ENCODE measurements around the gene HLA-DOB. TPM values are rescaled to one million over a fixed set of nuclear protein-coding genes. Genes with fewer than 3 reads are reported as not detected.

Gene HLA-DOB
- total RNA-seq, 1 donor from 2014 or later = not detected

GRCh38 chr6:32843979-32844838, 27.4 kb upstream of the HLA-DOB start, which contains the start of gene PSMB8:
Gene PSMB8, minus strand, starts transcription at chr6:32844047. Its CDS starts 51 bp downstream, at chr6:32843996.
- DNase-seq (ENCODE audit: low spot score in 2 of 2) = peak; percentile 72 to 93
- FAIRE-seq = no peak

DNA sequence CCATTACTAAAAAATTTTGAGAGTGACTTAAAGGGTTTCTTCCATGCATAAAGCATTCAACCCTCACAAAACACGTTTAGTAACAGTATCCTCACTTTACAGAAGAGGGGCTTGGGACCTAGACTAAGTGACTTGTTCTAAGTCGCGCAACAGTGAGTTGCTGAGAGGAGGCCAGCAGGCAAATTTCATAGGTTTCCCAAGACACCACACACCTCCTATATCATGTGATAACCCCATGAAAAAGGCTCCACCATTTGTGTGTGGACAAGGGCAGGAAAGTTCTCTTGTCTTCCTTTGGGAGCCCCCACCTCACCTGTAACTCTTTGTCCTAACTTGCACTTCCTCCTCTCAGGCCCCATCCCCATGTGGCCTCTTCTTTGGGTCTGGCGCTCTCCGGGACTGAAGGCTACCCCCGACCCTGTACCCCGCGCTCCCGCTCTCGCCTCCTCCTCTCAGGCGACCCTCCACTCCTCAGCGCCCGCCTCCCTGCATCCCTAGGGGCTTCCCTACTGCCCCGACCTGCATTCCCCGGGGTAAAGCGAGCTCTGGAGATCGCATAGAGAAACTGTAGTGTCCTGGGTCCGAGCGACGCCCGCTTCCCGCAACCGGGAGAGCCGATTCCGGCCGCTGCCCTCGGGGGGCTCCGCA, 26.7 kb upstream of the HLA-DOB start:
- DNase-seq (ENCODE audit: low spot score in 2 of 2) (no peak), FAIRE-seq (no peak)

DNA sequence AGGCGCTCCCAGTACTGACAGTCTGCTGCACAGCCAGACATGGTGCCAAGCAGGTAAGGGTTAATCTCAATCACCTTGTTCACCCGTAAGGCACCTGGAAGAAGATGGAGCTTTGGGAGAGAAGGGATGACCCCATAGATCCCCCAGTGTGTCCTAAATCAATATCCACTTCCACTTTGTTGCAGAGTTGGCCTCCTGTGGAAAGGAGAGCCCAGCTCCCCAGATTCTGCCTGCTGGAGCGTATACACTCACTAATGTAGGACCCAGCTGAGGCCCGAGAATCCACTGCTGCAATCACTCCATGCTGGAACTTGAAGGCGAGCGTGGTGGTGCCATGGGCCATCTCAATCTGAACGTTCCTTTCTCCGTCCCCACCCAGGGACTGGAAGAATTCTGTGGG, 25.9 kb upstream of the HLA-DOB start:
- FAIRE-seq = no peak

DNA sequence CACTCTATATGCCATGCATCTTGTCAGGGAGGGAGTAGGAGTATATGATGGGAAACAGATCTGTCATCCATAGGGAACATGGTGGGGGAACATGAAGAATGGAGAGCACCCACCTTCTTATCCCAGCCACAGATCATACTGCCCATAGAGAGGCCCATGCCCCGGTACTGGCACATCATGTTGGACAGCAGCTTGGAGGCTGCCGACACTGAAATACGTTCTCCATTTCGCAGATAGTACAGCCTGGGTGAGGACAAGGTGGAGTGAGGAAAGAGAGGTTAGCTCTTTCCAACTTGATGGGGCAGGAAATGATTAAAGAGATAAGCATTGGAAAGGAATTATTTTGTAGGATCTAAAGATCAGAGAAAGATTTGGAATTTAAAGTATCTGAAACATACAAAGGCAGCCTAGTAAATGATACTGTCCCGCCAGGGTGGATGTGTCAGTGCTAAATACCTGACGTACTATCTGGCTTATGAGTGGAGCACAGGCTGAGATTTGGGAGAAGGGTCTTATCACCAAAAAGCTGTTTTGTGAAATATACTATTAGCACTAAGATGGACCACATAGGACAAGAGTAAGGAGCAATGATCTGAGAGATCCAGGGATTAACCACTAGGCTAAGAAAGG, 25.3 kb upstream of the HLA-DOB start:
- no peak for FAIRE-seq
- DNase-seq (ENCODE audit: low spot score in 2 of 2) = no peak

More for the DNA sequence above, 25.9 kb upstream of the HLA-DOB start:
- no peak for DNase-seq (ENCODE audit: low spot score in 2 of 2)

DNA sequence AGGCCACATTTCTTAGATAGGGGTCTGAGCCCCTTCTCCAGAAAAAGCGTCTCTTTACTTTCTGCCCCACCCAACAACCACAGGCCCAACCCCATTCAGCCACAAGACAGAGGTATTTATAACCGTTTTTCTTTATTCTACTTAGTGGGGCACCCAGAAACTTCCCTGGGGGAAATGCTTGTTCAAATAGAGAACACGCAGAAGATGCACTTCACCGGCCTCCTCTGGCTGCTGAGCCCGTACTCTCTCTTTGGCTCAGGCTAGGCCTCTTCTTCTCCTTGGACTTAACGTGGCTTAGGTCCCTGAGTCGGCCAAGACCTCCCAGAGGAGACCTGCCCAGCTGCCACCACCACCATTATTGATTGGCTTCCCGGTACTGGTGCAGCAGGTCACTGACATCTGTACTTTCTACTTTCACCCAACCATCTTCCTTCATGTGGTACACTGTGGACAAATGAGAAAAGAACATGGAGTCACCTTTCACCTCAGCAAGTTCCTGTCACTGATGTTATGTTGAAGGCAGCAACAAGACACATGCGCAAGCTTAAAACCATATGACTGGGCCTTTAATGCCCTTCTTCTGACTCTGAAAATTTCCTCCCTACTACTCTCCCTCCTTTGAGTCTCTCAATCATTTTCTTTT, 23.9 kb upstream of the HLA-DOB start:
- DNase-seq (ENCODE audit: low spot score in 2 of 2) (no peak), FAIRE-seq (no peak)

- FAIRE-seq (no peak), DNase-seq (ENCODE audit: low spot score in 2 of 2) (no peak)
These were observed 22.6 kb upstream of the HLA-DOB start for GRCh38 chr6:32839356-32839755.

DNA sequence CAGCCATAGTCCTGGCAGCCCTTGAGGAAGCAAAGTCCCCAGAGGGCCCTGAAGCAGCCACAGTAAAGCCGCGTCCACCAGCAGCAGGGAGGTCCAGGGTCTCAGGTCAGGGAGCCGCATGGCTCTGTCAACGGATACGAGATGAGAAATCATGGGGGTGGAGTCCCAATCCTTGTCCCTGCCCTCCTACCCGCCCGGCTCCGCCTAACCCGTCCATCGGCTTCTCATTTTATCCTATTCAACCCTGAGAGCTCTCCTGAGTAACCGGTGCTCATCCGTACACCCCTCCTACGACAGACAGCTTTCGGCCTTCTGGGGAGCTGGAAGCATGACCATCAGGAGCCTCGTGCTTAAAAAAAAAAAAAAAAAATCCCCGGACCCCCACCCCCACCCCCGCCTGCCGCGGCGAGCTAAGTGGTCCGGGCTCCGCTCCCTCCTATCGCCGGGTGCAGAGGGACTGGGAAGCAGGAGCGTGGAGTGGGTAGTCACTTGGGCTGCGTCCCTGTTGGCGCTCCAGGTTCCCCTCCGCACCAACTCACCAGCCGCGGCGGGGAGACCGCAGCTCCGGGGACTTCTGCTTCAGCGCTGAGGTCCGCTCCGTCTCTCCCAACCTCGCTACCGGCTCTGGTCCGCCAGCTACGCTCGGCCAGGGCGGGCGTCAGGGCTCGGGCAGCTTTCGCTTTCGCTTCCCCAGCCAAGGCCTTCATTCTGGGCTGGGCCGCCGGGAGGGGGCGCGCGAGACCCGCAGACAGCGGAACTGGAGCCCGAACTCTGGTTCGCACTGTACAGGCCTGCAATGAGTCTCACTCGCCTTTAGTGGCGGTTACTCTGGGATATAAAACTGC, 21.5 kb upstream of the HLA-DOB start, which contains the start of gene TAP2:
TSS of gene TAP2 (minus strand) at position 626 of the 845 bp plus-strand sequence. CDS start at position 120, 506 bp downstream.
- DNase-seq (ENCODE audit: low spot score in 2 of 2) = peak; percentile 85 to 93
- FAIRE-seq = no peak

GRCh38 chr6:32837651-32838113, 20.9 kb upstream of the HLA-DOB start:
- FAIRE-seq (no peak), DNase-seq (ENCODE audit: low spot score in 2 of 2) (no peak)

- DNase-seq (ENCODE audit: low spot score in 2 of 2) (no peak), FAIRE-seq (no peak)
These were observed 20.1 kb upstream of the HLA-DOB start for GRCh38 chr6:32836873-32837272.

DNA sequence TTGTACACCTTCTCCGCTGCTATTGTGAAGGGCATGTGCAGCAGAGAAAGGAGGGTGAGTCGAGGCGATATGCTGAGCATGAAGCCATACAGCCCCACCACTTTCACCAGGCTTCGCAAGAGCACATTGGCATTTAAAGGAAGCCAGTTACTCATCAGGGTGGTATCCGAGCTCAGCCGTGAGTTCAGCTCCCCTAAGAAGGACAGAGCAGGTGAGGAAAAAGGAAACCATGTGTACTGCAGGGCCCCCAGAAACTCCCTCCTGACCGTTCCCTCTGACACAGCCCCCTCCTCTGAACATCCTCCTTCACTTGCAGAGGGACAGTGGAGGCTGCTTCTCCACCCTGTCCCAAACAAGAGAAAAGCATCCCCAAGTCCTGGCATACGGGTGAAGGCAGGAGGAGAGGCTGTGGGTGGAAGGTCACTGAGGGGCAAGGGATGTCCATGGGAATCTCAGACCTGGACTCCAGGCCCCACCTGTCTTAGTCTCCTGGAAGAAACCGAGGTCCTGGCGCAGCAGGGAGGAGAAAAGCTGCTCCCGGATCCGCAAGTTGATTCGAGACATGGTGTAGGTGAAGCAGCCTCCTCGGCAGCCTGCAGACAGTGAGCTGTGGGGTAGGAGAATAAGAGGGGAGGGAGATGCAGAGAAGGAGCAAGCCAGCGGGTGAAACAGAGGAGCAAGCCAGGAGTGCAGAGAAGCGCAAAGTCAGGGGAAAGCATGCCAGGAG, 18.5 kb upstream of the HLA-DOB start:
- no peak for DNase-seq (ENCODE audit: low spot score in 2 of 2)
- no peak for FAIRE-seq

GRCh38 chr6:32833664-32834063, 16.9 kb upstream of the HLA-DOB start:
- DNase-seq (ENCODE audit: low spot score in 2 of 2) (no peak), FAIRE-seq (no peak)

- FAIRE-seq = no peak
These were observed 15.7 kb upstream of the HLA-DOB start for GRCh38 chr6:32832535-32832934.

GRCh38 chr6:32830936-32831335, 14.1 kb upstream of the HLA-DOB start:
- no peak for FAIRE-seq
- no peak for DNase-seq (ENCODE audit: low spot score in 2 of 2)

More at GRCh38 chr6:32832535-32832934, 15.7 kb upstream of the HLA-DOB start:
- DNase-seq (ENCODE audit: low spot score in 2 of 2) = no peak

DNA sequence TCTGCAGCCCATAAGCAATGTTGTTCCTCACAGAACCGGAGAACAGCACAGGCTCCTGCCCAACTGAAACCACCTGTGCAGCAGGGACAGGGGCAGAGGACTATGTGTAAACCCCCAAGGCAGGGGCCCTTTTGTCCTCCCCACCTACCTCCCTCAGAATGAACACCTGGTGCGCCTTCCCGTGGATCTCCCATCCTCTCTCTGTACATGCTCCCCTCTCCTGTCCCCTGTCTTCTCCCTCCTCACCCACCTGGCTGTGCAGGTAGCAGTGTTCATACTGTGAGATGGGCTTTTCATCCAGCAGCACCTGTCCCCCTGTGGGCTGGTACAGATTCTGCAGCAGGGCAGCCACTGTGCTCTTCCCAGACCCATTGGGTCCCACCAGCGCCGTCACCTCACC, 13.2 kb upstream of the HLA-DOB start:
- FAIRE-seq = no peak
- no peak for DNase-seq (ENCODE audit: low spot score in 2 of 2)

DNA sequence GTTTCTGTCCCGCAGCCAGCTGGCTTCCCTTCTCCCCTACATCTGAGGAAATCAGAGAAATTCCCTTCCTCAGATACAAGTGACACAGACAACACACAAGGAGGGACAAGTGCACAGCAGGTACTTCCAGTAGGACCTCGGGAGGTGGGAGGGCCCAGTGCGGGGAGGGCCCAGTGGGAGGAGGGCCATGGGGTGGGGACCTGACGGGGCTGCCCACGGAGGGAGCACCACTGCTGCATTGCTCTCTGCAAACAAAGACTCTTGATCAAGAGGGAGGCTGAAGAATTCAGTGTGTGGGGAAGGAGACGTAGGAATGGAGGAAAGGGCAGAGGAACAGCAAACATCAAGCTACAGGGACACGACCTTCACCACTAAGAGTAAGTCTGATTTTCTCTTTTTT, 12.7 kb upstream of the HLA-DOB start:
- FAIRE-seq (no peak), DNase-seq (ENCODE audit: low spot score in 2 of 2) (no peak)

DNA sequence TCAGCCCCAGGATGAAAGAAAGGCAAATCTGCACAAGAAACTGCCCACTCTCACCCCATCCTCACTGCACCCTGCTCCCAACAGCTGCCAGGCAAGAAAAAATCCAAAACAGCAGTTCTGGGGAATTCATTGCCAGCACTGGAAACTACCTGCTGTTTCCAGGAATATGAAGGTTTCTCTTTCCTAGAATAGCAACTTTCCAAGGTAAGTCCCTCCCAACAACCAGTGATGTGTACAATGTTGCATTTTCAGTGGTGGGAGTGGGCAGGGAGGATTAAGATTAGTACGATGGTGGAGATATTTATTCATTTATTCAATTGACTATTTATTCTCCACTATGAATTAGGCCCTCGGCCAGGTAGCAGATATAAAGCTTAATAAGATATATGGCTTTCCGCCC, 10.2 kb upstream of the HLA-DOB start:
- DNase-seq (ENCODE audit: low spot score in 2 of 2) = no peak
- no peak for FAIRE-seq

- peak in 1 of 2 donors; percentile 45 for DNase-seq (ENCODE audit: low spot score in 2 of 2)
- FAIRE-seq = no peak
These were observed 9.2 kb upstream of the HLA-DOB start for GRCh38 chr6:32825966-32826365.

GRCh38 chr6:32819729-32820128, 2.9 kb upstream of the HLA-DOB start:
- DNase-seq (ENCODE audit: low spot score in 2 of 2) = no peak
- no peak for FAIRE-seq

- DNase-seq (ENCODE audit: low spot score in 2 of 2) (no peak), FAIRE-seq (no peak)
These were observed 2.1 kb upstream of the HLA-DOB start for GRCh38 chr6:32818867-32819266.

Measured in frontal cortex (tissue), 4 donors.